ENCODE data around the gene RHEX.

The RHEX gene

GRCh38 chr1:206120406-206120805 is 67.4 kb downstream of the RHEX start:
- no peak for DNase-seq (ENCODE audit: low read depth)
- TF ChIP-seq CTCF (conservative IDR thresholded peaks at IDR 0.05; ENCODE audit: low read depth, low read length), result no peak
- H3K4me3 ChIP-seq (ENCODE audit: low read length), result no peak overlapping the region

GRCh38 chr1:206121269-206121668 is 68.3 kb downstream of the RHEX start:
- DNase-seq (ENCODE audit: low read depth), result no peak
- no peak for TF ChIP-seq CTCF (conservative IDR thresholded peaks at IDR 0.05; ENCODE audit: low read depth, low read length)

GRCh38 chr1:206122686-206123085 is 69.7 kb downstream of the RHEX start:
- H3K4me3 ChIP-seq (ENCODE audit: low read length), result no peak overlapping the region
- TF ChIP-seq CTCF (conservative IDR thresholded peaks at IDR 0.05; ENCODE audit: low read depth, low read length), result no peak
- DNase-seq (ENCODE audit: low read depth), result no peak

More at GRCh38 chr1:206121269-206121668, 68.3 kb downstream of the RHEX start:
- H3K4me3 ChIP-seq (ENCODE audit: low read length), result no peak overlapping the region

- no peak for TF ChIP-seq CTCF (conservative IDR thresholded peaks at IDR 0.05; ENCODE audit: low read depth, low read length)
- DNase-seq (ENCODE audit: low read depth), result no peak
- no peak overlapping the region for H3K4me3 ChIP-seq (ENCODE audit: low read length)
Observed at GRCh38 chr1:206125346-206125745, 72.4 kb downstream of the RHEX start.

GRCh38 chr1:206127336-206127735 is 74.4 kb downstream of the RHEX start:
- no peak overlapping the region for H3K4me3 ChIP-seq (ENCODE audit: low read length)
- no peak for TF ChIP-seq CTCF (conservative IDR thresholded peaks at IDR 0.05; ENCODE audit: low read depth, low read length)
- no peak for DNase-seq (ENCODE audit: low read depth)

GRCh38 chr1:206128196-206128595 is 75.2 kb downstream of the RHEX start:
- TF ChIP-seq CTCF (conservative IDR thresholded peaks at IDR 0.05; ENCODE audit: low read depth, low read length), result no peak
- H3K4me3 ChIP-seq (ENCODE audit: low read length), result no peak overlapping the region
- DNase-seq (ENCODE audit: low read depth), result no peak

GRCh38 chr1:206131037-206131436 is 78.1 kb downstream of the RHEX start:
- no peak for DNase-seq (ENCODE audit: low read depth)
- H3K4me3 ChIP-seq (ENCODE audit: low read length), result no peak overlapping the region
- no peak for TF ChIP-seq CTCF (conservative IDR thresholded peaks at IDR 0.05; ENCODE audit: low read depth, low read length)

Measured in retinal pigment epithelial cell (primary cell).